ENCODE measurements around the gene MEST. TPM values are rescaled to one million over a fixed set of nuclear protein-coding genes. Genes with fewer than 3 reads are reported as not detected.
"Not testable (repeated sequence)": the region's sequence is repeated elsewhere in the genome, so short reads cannot be mapped to it uniquely, and the experiment has no call there.

MEST gene
- 94.5 TPM for total RNA-seq

GRCh38 chr7:130491841-130492522 is at the start of gene MEST:
TSS of gene MEST (plus strand) at chr7:130492085. CDS start at chr7:130492314, 229 bp downstream.
- peak in 1 of 3 donors; percentile 55 for DNase-seq (ENCODE audit: low read depth in 2 of 3, low spot score in 2 of 3)

GRCh38 chr7:130442601-130443000 is 49.3 kb upstream of the MEST start:
- DNase-seq (ENCODE audit: low read depth in 2 of 3, low spot score in 2 of 3): peak in 1 of 3 donors; percentile 36

- DNase-seq (ENCODE audit: low read depth in 2 of 3, low spot score in 2 of 3): no peak
Observed at GRCh38 chr7:130444234-130444633, 47.7 kb upstream of the MEST start.

GRCh38 chr7:130444751-130445407 is 47.0 kb upstream of the MEST start:
- no peak for DNase-seq (ENCODE audit: low read depth in 2 of 3, low spot score in 2 of 3)

GRCh38 chr7:130446259-130446658 is 45.6 kb upstream of the MEST start:
- no peak for DNase-seq (ENCODE audit: low read depth in 2 of 3, low spot score in 2 of 3)

GRCh38 chr7:130451344-130451743 is 40.5 kb upstream of the MEST start:
- not testable (repeated sequence) for DNase-seq (ENCODE audit: low read depth in 2 of 3, low spot score in 2 of 3)

GRCh38 chr7:130452951-130453350 is 38.9 kb upstream of the MEST start:
- DNase-seq (ENCODE audit: low read depth in 2 of 3, low spot score in 2 of 3): no peak

- DNase-seq (ENCODE audit: low read depth in 2 of 3, low spot score in 2 of 3): no peak
Observed at GRCh38 chr7:130454959-130455358, 36.9 kb upstream of the MEST start.

GRCh38 chr7:130458257-130458656 is 33.6 kb upstream of the MEST start:
- DNase-seq (ENCODE audit: low read depth in 2 of 3, low spot score in 2 of 3): peak in 1 of 3 donors; percentile 48

- DNase-seq (ENCODE audit: low read depth in 2 of 3, low spot score in 2 of 3): no peak
Observed at GRCh38 chr7:130461272-130461671, 30.6 kb upstream of the MEST start.

- DNase-seq (ENCODE audit: low read depth in 2 of 3, low spot score in 2 of 3): peak in 1 of 3 donors; percentile 74
Observed at GRCh38 chr7:130463553-130464434, 28.1 kb upstream of the MEST start.

- no peak for DNase-seq (ENCODE audit: low read depth in 2 of 3, low spot score in 2 of 3)
Observed at GRCh38 chr7:130468612-130469011, 23.3 kb upstream of the MEST start.

GRCh38 chr7:130471974-130472373 is 19.9 kb upstream of the MEST start:
- no peak for DNase-seq (ENCODE audit: low read depth in 2 of 3, low spot score in 2 of 3)

GRCh38 chr7:130473289-130473688 is 18.6 kb upstream of the MEST start:
- peak in 1 of 3 donors; percentile 69 for DNase-seq (ENCODE audit: low read depth in 2 of 3, low spot score in 2 of 3)

GRCh38 chr7:130473876-130474275 is 18.0 kb upstream of the MEST start:
- no peak for DNase-seq (ENCODE audit: low read depth in 2 of 3, low spot score in 2 of 3)

GRCh38 chr7:130475776-130476175 is 16.1 kb upstream of the MEST start:
- no peak for DNase-seq (ENCODE audit: low read depth in 2 of 3, low spot score in 2 of 3)

GRCh38 chr7:130476297-130477150 is 15.4 kb upstream of the MEST start:
- no peak for DNase-seq (ENCODE audit: low read depth in 2 of 3, low spot score in 2 of 3)

GRCh38 chr7:130478991-130479390 is 12.9 kb upstream of the MEST start:
- no peak for DNase-seq (ENCODE audit: low read depth in 2 of 3, low spot score in 2 of 3)

GRCh38 chr7:130479716-130480400 is 12.0 kb upstream of the MEST start:
- no peak for DNase-seq (ENCODE audit: low read depth in 2 of 3, low spot score in 2 of 3)

GRCh38 chr7:130481898-130482297 is 10.0 kb upstream of the MEST start:
- DNase-seq (ENCODE audit: low read depth in 2 of 3, low spot score in 2 of 3): no peak

Measured in hematopoietic multipotent progenitor cell (in vitro differentiated cells).